HG03442 (cell line): Measurements from ENCODE around the gene TMEM255A.
A peak's percentile ranks its signal among the peaks of the same experiment; 100 is the strongest.

ENCODE experiments used
- ATAC-seq: cut with Tn5 transposase; IDR thresholded peaks from one replicate; pipeline ENCODE4 v1.9.1; 2021; ENCODE audit warnings: mild to moderate bottlenecking, moderate library complexity; ENCODE audit not compliant: unreplicated experiment

Gene TMEM255A

GRCh38 chrX:120213438-120214265 is 97.6 kb downstream of the TMEM255A start:
- peak; percentile 55 for ATAC-seq
